Measurements from ENCODE around the gene METTL27.
A peak's percentile ranks its signal among the peaks of the same experiment; 100 is the strongest.
"Not testable (repeated sequence)": the region's sequence is repeated elsewhere in the genome, so short reads cannot be mapped to it uniquely, and the experiment has no call there.

METTL27 gene

GRCh38 chr7:73834626-73835191 is 7.6 kb downstream of the METTL27 start:
- DNase-seq, result no peak

GRCh38 chr7:73833251-73833919 is 8.9 kb downstream of the METTL27 start:
- no peak for DNase-seq

- DNase-seq, result no peak
These were observed 9.5 kb downstream of the METTL27 start for GRCh38 chr7:73832806-73833205.

- no peak for DNase-seq
These were observed 10.3 kb downstream of the METTL27 start for GRCh38 chr7:73831834-73832651.

- no peak for DNase-seq
These were observed 10.8 kb downstream of the METTL27 start for GRCh38 chr7:73831584-73831833.

GRCh38 chr7:73830681-73831583 is 11.4 kb downstream of the METTL27 start, which contains the start of gene CLDN4:
Gene CLDN4 (plus strand): TSS chr7:73830996. CDS start chr7:73831202, 206 bp downstream.
- DNase-seq, result no peak

GRCh38 chr7:73829921-73830680 is 12.2 kb downstream of the METTL27 start:
- no peak for DNase-seq

- no peak for DNase-seq
These were observed 12.8 kb downstream of the METTL27 start for GRCh38 chr7:73829505-73829904.

- no peak for DNase-seq
These were observed 13.3 kb downstream of the METTL27 start for GRCh38 chr7:73828972-73829371.

- DNase-seq, result peak; percentile 10
These were observed 14.1 kb downstream of the METTL27 start for GRCh38 chr7:73828107-73828803.

GRCh38 chr7:73827567-73828106 is 14.7 kb downstream of the METTL27 start:
- no peak for DNase-seq

GRCh38 chr7:73824986-73825385 is 17.3 kb downstream of the METTL27 start:
- DNase-seq, result no peak

GRCh38 chr7:73823873-73824592 is 18.3 kb downstream of the METTL27 start:
- no peak for DNase-seq

GRCh38 chr7:73823257-73823656 is 19.1 kb downstream of the METTL27 start:
- no peak for DNase-seq

- no peak for DNase-seq
These were observed 19.8 kb downstream of the METTL27 start for GRCh38 chr7:73822319-73823173.

GRCh38 chr7:73821597-73822285 is 20.6 kb downstream of the METTL27 start:
- DNase-seq, result not testable (repeated sequence)

- DNase-seq, result no peak
These were observed 22.3 kb downstream of the METTL27 start for GRCh38 chr7:73820013-73820412.

- DNase-seq, result no peak
These were observed 25.2 kb downstream of the METTL27 start for GRCh38 chr7:73817121-73817520.

- no peak for DNase-seq
These were observed 26.9 kb downstream of the METTL27 start for GRCh38 chr7:73815436-73815835.
